MG63 (cell line): Measurements from ENCODE around the gene SETD1A. TPM values are rescaled to one million over a fixed set of nuclear protein-coding genes. Genes with fewer than 3 reads are reported as not detected.

Source experiments
- total RNA-seq: library from RNA; depleted of rRNA; stranded (reverse); fragments of >200 nt; shearing (Covaris generic); gene quantifications from 2 replicates; pipeline ENCODE4 v1.2.3, GENCODE V29; 2014; ENCODE audit warnings: low replicate concordance; rRNA removed

The SETD1A gene
- total RNA-seq, 1 experiment from 2014 or later = 0.76 TPM

Other genes starting within 250 kb of the SETD1A start
- gene PHKG2, start 209.3 kb upstream of the SETD1A start, total RNA-seq = 18.3 and 25.2 TPM in 2 replicates
- 4.1 and 9.1 TPM in 2 replicates for gene CFAP119, start 195.7 kb upstream of the SETD1A start, total RNA-seq
- 116 and 127 TPM in 2 replicates for gene RNF40, start 195.4 kb upstream of the SETD1A start, total RNA-seq
- gene ZNF629, start 170.5 kb upstream of the SETD1A start, total RNA-seq = 10.3 and 13.6 TPM in 2 replicates
- 64.3 and 70.8 TPM in 2 replicates for gene BCL7C, start 63.7 kb upstream of the SETD1A start, total RNA-seq
- gene CTF1, start 61.1 kb upstream of the SETD1A start, total RNA-seq = not detected in 2 replicates
- gene FBXL19, start 34.2 kb upstream of the SETD1A start, total RNA-seq = 19.5 and 31.2 TPM in 2 replicates
- gene ORAI3, start 8.7 kb upstream of the SETD1A start, total RNA-seq = 4.1 and 4.2 TPM in 2 replicates
- gene HSD3B7, start 27.5 kb downstream of the SETD1A start, total RNA-seq = 2.1 and 5.0 TPM in 2 replicates
- not detected in 2 replicates for gene STX1B, start 52.9 kb downstream of the SETD1A start, total RNA-seq
- gene STX4, start 75.8 kb downstream of the SETD1A start, total RNA-seq = 31.6 and 47.1 TPM in 2 replicates
- 34.1 and 47.4 TPM in 2 replicates for gene ZNF668, start 116.5 kb downstream of the SETD1A start, total RNA-seq
- gene ZNF646, start 116.7 kb downstream of the SETD1A start, total RNA-seq = 11.4 and 11.5 TPM in 2 replicates
- 1.7 and 1.9 TPM in 2 replicates for gene PRSS53, start 131.2 kb downstream of the SETD1A start, total RNA-seq
- 146 and 155 TPM in 2 replicates for gene VKORC1, start 137.0 kb downstream of the SETD1A start, total RNA-seq
- gene BCKDK, start 150.6 kb downstream of the SETD1A start, total RNA-seq = 24.1 and 42.5 TPM in 2 replicates
- 59.1 and 78.2 TPM in 2 replicates for gene KAT8, start 159.9 kb downstream of the SETD1A start, total RNA-seq
- not detected in 2 replicates for gene PRSS8, start 178.0 kb downstream of the SETD1A start, total RNA-seq
- gene PRSS36, start 192.3 kb downstream of the SETD1A start, total RNA-seq = 1.7 TPM in 1 of 2 replicates, not detected in the other
- 14.5 and 17.2 TPM in 2 replicates for gene FUS, start 222.4 kb downstream of the SETD1A start, total RNA-seq
- not detected in 2 replicates for gene PYCARD, start 245.0 kb downstream of the SETD1A start, total RNA-seq